SK-N-SH treated with all-trans-retinoic acid at 6 μM for 48 hours (cell line): ENCODE data around the gene LSS.

Experiments
- ATAC-seq: fragments of 200-7000 bp; cut with Tn5 transposase; 3 replicates; pipeline ENCODE4 v1.9.1; 2020; ENCODE audit warnings: mild to moderate bottlenecking, moderate library complexity
- ARNTL ChIP-seq: fragments of 450-650 bp; formaldehyde crosslinking; IDR thresholded peaks from 2 replicates; pipeline ENCODE4 v1.5.0; 2020; ENCODE audit warnings: low read depth, mild to moderate bottlenecking, moderate library complexity, borderline replicate concordance
- BACH2 ChIP-seq: fragments of 250-450 bp; sonication (Bioruptor Pico); IDR thresholded peaks from 2 replicates; pipeline ENCODE4 v1.9.0; 2021; ENCODE audit warnings: mild to moderate bottlenecking, borderline replicate concordance
- CREB5 ChIP-seq: fragments of 250-450 bp; sonication (Bioruptor Pico); IDR thresholded peaks from 2 replicates; pipeline ENCODE4 v1.5.1; 2020; ENCODE audit warnings: low read depth, mild to moderate bottlenecking, moderate library complexity
- CSRNP3 ChIP-seq: fragments of 250-450 bp; sonication (Bioruptor Pico); IDR thresholded peaks from 2 replicates; pipeline ENCODE4 v1.5.1; 2021; ENCODE audit warnings: mild to moderate bottlenecking, moderate library complexity
- GLIS3 ChIP-seq: fragments of 250-450 bp; sonication (Bioruptor Pico); IDR thresholded peaks from 2 replicates; pipeline ENCODE4 v1.5.0; 2020; ENCODE audit warnings: mild to moderate bottlenecking, moderate library complexity
- ISL1 ChIP-seq: fragments of 250-450 bp; sonication (Bioruptor Pico); IDR thresholded peaks from 2 replicates; pipeline ENCODE4 v2.1.2; 2022; ENCODE audit warnings: mild to moderate bottlenecking, moderate library complexity
- PPARA ChIP-seq: fragments of 250-450 bp; sonication (Bioruptor Pico); IDR thresholded peaks from 2 replicates; pipeline ENCODE4 v1.5.0; 2020; ENCODE audit warnings: mild to moderate bottlenecking, borderline replicate concordance
- RARB ChIP-seq: fragments of 250-450 bp; sonication (Bioruptor Pico); IDR thresholded peaks from 2 replicates; pipeline ENCODE4 v1.8.0; 2021; ENCODE audit warnings: mild to moderate bottlenecking, moderate library complexity
- SNAI2 ChIP-seq: fragments of 250-450 bp; sonication (Bioruptor Pico); IDR thresholded peaks from 2 replicates; pipeline ENCODE4 v1.5.0; 2020; ENCODE audit warnings: mild to moderate bottlenecking, moderate library complexity
- TOX ChIP-seq: fragments of 250-450 bp; sonication (Bioruptor Pico); IDR thresholded peaks from 2 replicates; pipeline ENCODE4 v1.8.0; 2021; ENCODE audit warnings: mild to moderate bottlenecking, moderate library complexity, borderline replicate concordance
- ZC3H10 ChIP-seq: fragments of 250-450 bp; sonication (Bioruptor Pico); IDR thresholded peaks from 2 replicates; pipeline ENCODE4 v1.5.1; 2021; ENCODE audit warnings: mild to moderate bottlenecking, moderate library complexity
- ZFP3 ChIP-seq: fragments of 250-450 bp; sonication (Bioruptor Pico); IDR thresholded peaks from 2 replicates; pipeline ENCODE4 v1.5.0; 2020; ENCODE audit warnings: mild to moderate bottlenecking, moderate library complexity
- ZNF70 ChIP-seq: fragments of 450-650 bp; formaldehyde crosslinking; IDR thresholded peaks from 2 replicates; pipeline ENCODE4 v1.5.0; 2020; ENCODE audit warnings: mild to moderate bottlenecking, moderate library complexity
- ZNF8 ChIP-seq: fragments of 450-650 bp; formaldehyde crosslinking; IDR thresholded peaks from 2 replicates; pipeline ENCODE4 v1.5.0; 2020; ENCODE audit warnings: mild to moderate bottlenecking, moderate library complexity
- TF ChIP-seq, protein P1 (sequence below): fragments of 250-450 bp; sonication (Bioruptor Pico); IDR thresholded peaks from 2 replicates; pipeline ENCODE4 v1.8.0; 2020; ENCODE audit warnings: mild to moderate bottlenecking, moderate library complexity, borderline replicate concordance
- TF ChIP-seq, protein P2 (sequence below): fragments of 250-450 bp; sonication (Bioruptor Pico); IDR thresholded peaks from 2 replicates; pipeline ENCODE4 v1.8.0; 2021; ENCODE audit warnings: low read depth, mild to moderate bottlenecking, moderate library complexity, borderline replicate concordance

The LSS gene

DNA sequence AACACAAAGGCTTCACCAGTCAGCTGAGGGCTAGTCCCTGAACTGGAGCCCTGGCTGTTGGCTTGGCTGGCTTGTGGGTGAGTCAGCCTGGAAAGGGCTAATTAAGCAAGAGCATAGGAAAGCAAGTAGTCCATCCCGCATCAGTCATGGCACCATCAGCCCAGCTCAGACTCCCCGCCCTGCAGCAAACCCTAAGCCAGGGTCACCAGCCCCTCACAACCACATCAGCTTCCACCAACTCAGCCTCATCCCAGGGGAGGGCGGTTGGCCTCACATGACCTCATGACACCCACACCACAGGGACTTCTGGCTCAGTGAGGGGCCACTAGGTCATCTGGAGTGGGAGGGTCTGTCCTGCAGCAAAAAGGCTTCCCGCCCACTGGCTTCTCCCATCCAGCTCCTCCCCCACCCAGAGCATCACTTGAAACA, 37.3 kb downstream of the LSS start:
- ATAC-seq = peak; percentile 90
- no peak for TF ChIP-seq GLIS3 (CRISPR knock-in tag)

DNA sequence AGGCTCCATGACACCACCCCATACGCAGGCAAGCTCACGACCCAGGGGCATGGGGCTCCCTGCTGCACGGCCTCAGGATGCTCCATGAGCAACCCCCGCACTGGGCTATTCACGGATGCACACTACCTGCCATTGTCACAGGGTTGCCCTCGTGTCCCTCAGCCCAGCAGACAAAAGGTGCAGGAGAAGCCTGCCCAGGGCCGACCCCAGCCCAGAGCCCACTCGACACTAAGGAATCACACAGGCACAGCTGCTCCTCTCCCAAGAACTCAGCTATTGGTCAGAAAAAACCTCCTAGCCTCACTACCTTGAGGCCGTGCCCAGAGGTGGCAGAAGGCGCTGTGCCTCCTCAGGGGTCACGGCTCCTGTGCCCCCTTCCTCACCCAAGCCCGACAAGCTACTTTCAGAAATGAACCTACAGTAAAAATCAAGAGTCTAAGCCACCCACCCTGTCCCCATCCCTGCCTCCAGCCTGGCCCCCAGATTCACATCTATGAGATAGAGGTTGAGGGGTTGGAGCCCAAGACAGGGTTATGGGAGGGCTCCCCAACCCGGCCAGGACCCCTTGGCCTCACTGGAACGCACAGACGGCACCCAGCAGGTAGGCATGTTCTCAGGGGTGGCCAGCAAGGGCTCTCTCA, 38.0 kb downstream of the LSS start:
- TF ChIP-seq ARNTL (CRISPR knock-in tag) (no peak), CREB5 (CRISPR knock-in tag) (no peak), PPARA (no peak), SNAI2 (no peak), BACH2 (CRISPR knock-in tag) (no peak), TOX (no peak), ZNF8 (CRISPR knock-in tag) (no peak), ZNF70 (no peak), RARB (no peak), CSRNP3 (CRISPR knock-in tag) (no peak), ZC3H10 (CRISPR knock-in tag) (no peak)
- TF ChIP-seq, protein P1, sequence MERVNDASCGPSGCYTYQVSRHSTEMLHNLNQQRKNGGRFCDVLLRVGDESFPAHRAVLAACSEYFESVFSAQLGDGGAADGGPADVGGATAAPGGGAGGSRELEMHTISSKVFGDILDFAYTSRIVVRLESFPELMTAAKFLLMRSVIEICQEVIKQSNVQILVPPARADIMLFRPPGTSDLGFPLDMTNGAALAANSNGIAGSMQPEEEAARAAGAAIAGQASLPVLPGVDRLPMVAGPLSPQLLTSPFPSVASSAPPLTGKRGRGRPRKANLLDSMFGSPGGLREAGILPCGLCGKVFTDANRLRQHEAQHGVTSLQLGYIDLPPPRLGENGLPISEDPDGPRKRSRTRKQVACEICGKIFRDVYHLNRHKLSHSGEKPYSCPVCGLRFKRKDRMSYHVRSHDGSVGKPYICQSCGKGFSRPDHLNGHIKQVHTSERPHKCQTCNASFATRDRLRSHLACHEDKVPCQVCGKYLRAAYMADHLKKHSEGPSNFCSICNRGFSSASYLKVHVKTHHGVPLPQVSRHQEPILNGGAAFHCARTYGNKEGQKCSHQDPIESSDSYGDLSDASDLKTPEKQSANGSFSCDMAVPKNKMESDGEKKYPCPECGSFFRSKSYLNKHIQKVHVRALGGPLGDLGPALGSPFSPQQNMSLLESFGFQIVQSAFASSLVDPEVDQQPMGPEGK (CRISPR knock-in tag) = no peak
- TF ChIP-seq, protein P2, sequence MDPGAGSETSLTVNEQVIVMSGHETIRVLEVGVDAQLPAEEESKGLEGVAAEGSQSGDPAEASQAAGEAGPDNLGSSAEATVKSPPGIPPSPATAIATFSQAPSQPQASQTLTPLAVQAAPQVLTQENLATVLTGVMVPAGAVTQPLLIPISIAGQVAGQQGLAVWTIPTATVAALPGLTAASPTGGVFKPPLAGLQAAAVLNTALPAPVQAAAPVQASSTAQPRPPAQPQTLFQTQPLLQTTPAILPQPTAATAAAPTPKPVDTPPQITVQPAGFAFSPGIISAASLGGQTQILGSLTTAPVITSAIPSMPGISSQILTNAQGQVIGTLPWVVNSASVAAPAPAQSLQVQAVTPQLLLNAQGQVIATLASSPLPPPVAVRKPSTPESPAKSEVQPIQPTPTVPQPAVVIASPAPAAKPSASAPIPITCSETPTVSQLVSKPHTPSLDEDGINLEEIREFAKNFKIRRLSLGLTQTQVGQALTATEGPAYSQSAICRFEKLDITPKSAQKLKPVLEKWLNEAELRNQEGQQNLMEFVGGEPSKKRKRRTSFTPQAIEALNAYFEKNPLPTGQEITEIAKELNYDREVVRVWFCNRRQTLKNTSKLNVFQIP = no peak
- peak; percentile 7; the same call in 1 of the 3 replicates for ATAC-seq

GRCh38 chr21:46189959-46190490, 38.5 kb downstream of the LSS start:
- no peak for ATAC-seq
- TF ChIP-seq, protein P2 = no peak
- TF ChIP-seq GLIS3 (CRISPR knock-in tag) (no peak), BACH2 (CRISPR knock-in tag) (no peak)

DNA sequence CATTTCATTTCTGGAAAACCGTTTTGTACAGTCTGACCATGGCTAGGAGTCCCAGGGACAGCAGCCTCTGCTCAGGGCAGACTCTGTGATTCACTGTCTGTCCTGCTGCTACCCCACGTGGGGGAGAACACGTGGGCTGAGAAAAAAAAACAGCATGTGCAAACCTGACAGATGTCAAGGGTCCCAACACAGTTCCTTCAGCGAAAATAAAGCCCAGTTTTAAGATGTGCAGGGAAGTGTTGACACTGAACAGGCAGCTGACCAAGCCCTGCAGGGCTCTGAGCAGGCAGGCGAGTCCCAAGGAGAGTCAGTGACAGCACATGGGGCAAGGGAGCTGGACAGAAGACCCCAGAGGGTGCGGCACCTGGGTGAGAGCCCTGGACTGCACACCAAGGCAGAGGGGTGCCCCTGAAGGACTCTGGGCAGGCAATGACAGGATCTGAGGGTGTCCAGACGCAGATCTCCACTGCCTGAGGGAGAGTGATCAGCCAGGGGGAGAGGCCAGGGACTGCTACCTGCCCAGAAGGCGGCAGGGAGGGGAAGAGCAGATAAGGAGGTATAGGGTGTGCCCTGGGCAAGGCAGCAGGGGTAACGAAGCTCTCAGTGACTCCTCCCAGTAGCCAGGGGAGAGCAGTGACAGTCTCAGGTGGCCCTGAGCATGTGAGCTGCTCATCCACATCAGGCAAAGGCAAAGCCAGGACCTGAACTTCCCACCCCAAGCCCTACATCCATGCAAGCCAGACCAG, 39.2 kb downstream of the LSS start:
- peak; percentile 25; the same call in 2 of the 3 replicates for ATAC-seq
- no peak for TF ChIP-seq GLIS3 (CRISPR knock-in tag)
- TF ChIP-seq ZNF70 = no peak
- no peak for TF ChIP-seq ZFP3 (CRISPR knock-in tag)
- no peak for TF ChIP-seq ISL1 (CRISPR knock-in tag)
- TF ChIP-seq, protein P1 (CRISPR knock-in tag) = no peak
